K562 (cell line): ENCODE data around the gene STX12.

Experiments
- NR2C1 ChIP-seq, 2 experiments: fragments of 450-650 bp; IDR thresholded peaks; 2 replicates each; pipeline ENCODE4 v1.6.1; 2017; ENCODE audit warnings: mild to moderate bottlenecking in 2 of 2, antibody characterized with exemption in 1 of 2, inconsistent platforms in 1 of 2, missing compliant biosample characterization in 1 of 2, missing genetic modification characterization in 1 of 2
- PHF8 ChIP-seq: fragments of 200-600 bp; sonication (generic); IDR thresholded peaks from 2 replicates; pipeline ENCODE4 v1.6.1; 2012; ENCODE audit warnings: mixed run types, mild to moderate bottlenecking, inconsistent platforms, low read length, moderate library complexity, borderline replicate concordance
- SREBF2 ChIP-seq: sonication (generic); formaldehyde crosslinking; IDR thresholded peaks from 2 replicates; pipeline ENCODE4 v1.4.0; 2020; ENCODE audit warnings: mild to moderate bottlenecking, missing genetic modification reagents
- TAF1 ChIP-seq: IDR thresholded peaks from 2 replicates; pipeline ENCODE4 v1.6.1; 2011; ENCODE audit warnings: mild to moderate bottlenecking, low read length, moderate library complexity; ENCODE audit not compliant: insufficient read depth, control insufficient read depth, severe bottlenecking; ENCODE audit errors: extremely low read depth
- TAL1 ChIP-seq: fragments of 450-650 bp; IDR thresholded peaks from 2 replicates; pipeline ENCODE4 v1.6.1; 2016; ENCODE audit warnings: mild to moderate bottlenecking
- TBL1XR1 ChIP-seq, 2 experiments: IDR thresholded peaks; 2 replicates each; pipeline ENCODE4 v1.6.1; 2012; ENCODE audit warnings: improper control_type of control experiment in 2 of 2, low read length in 2 of 2, mild to moderate bottlenecking in 1 of 2
- TF ChIP-seq, protein P1 (sequence below), 3 experiments: IDR thresholded peaks in 2 of 3; conservative IDR thresholded peaks in 1 of 3; 2 replicates each; pipeline ENCODE4 v1.5.1; 2011 to 2012; ENCODE audit warnings: low read length in 3 of 3, mild to moderate bottlenecking in 3 of 3, control low read depth in 2 of 3, improper control_type of control experiment in 1 of 3, inconsistent platforms in 1 of 3, low read depth in 1 of 3, mixed read lengths in 1 of 3, moderate library complexity in 1 of 3; ENCODE audit not compliant: insufficient read depth in 2 of 3

DNA sequence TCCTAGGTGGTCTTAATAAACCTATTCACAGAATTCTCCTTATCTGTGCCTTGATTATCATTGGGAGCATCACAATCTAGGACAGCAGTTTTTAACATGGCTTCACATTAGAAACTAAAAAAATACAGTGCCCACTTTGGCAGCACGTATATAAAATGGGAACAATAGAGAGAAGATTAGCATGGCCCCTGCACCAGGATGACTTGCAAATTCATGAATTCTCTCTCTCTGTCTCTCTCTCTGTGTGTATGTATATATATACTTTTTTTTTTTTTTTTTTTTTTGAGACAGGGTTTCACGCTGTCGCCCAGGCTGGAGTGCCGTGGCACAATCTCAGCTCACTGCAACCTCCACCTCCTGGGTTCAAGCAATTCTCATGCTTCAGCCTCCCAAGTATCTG is 51.4 kb downstream of the STX12 start:
- TF ChIP-seq TBL1XR1 (IDR thresholded peaks at IDR 0.05; ENCODE audit: low read length in 2 of 2) (no peak), TAF1 (no peak), TAL1 (no peak), PHF8 (no peak), SREBF2 (CRISPR knock-in tag) (no peak), NR2C1 (IDR thresholded peaks at IDR 0.05) (no peak), NR2C1 (tag; IDR thresholded peaks at IDR 0.05) (no peak)
- TF ChIP-seq, protein P1, sequence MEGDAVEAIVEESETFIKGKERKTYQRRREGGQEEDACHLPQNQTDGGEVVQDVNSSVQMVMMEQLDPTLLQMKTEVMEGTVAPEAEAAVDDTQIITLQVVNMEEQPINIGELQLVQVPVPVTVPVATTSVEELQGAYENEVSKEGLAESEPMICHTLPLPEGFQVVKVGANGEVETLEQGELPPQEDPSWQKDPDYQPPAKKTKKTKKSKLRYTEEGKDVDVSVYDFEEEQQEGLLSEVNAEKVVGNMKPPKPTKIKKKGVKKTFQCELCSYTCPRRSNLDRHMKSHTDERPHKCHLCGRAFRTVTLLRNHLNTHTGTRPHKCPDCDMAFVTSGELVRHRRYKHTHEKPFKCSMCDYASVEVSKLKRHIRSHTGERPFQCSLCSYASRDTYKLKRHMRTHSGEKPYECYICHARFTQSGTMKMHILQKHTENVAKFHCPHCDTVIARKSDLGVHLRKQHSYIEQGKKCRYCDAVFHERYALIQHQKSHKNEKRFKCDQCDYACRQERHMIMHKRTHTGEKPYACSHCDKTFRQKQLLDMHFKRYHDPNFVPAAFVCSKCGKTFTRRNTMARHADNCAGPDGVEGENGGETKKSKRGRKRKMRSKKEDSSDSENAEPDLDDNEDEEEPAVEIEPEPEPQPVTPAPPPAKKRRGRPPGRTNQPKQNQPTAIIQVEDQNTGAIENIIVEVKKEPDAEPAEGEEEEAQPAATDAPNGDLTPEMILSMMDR (IDR thresholded peaks at IDR 0.05 in 2 of 3, conservative IDR thresholded peaks at IDR 0.05 in 1 of 3; ENCODE audit: insufficient read depth in 2 of 3, low read depth in 1 of 3, low read length in 3 of 3) = no peak
